GM18502 (cell line): ENCODE data around the gene APBB3.
"Not testable (repeated sequence)": the region's sequence is repeated elsewhere in the genome, so short reads cannot be mapped to it uniquely, and the experiment has no call there.

Experiments
- ATAC-seq: cut with Tn5 transposase; IDR thresholded peaks from one replicate; pipeline ENCODE4 v1.9.1; 2021; ENCODE audit warnings: mild to moderate bottlenecking; ENCODE audit not compliant: unreplicated experiment, poor library complexity

APBB3 gene

GRCh38 chr5:140564196-140565023 is at the start of gene APBB3, which contains the start of gene SLC35A4:
APBB3 (minus strand) TSS chr5:140564598; CDS start chr5:140564245, 353 bp downstream.
SLC35A4 (plus strand) TSS chr5:140564828; CDS start chr5:140567170, 2,342 bp downstream.
- peak; percentile 88 for ATAC-seq

- ATAC-seq = no peak
Observed at GRCh38 chr5:140611020-140611521, 46.7 kb upstream of the APBB3 start.

GRCh38 chr5:140609126-140609525 is 44.7 kb upstream of the APBB3 start:
- no peak for ATAC-seq

GRCh38 chr5:140608722-140609121 is 44.3 kb upstream of the APBB3 start:
- ATAC-seq = no peak

DNA sequence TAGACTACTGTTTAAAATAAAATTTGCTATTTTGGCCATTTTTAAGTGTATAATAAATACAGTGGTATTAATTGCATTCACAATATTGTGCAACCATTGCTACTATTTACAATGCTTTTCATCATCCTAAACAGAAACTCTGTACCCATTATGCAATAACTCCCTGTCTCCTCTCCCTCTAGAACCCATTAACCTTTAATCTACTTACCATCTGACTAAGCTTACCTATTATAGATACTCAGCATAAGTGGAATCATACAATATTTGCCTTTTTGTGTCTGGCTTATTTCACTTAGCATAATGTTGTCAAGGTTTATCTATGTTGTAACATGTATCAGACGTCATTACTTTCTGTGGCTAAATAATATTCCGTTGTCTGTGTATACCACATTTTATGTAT is 42.6 kb upstream of the APBB3 start:
- no peak for ATAC-seq

- ATAC-seq = no peak
Observed at GRCh38 chr5:140605879-140606278, 41.5 kb upstream of the APBB3 start.

GRCh38 chr5:140603734-140604133 is 39.3 kb upstream of the APBB3 start:
- ATAC-seq = no peak

DNA sequence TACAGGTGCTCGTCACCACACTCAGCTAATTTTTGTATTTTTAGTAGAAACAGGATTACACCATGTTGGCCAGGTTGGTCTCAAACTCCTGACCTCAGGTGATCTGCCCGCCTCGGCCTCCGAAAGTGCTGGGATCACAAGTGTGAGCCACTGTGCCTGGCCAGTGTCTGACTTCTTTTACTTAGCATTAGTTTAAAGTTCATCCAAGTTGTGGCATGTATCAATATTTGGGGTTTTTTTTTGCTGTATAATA is 39.0 kb upstream of the APBB3 start:
- not testable (repeated sequence) for ATAC-seq

- no peak for ATAC-seq
Observed at GRCh38 chr5:140602147-140602546, 37.7 kb upstream of the APBB3 start.

GRCh38 chr5:140600096-140600495 is 35.7 kb upstream of the APBB3 start:
- ATAC-seq = no peak

GRCh38 chr5:140598836-140599235 is 34.4 kb upstream of the APBB3 start:
- no peak for ATAC-seq

DNA sequence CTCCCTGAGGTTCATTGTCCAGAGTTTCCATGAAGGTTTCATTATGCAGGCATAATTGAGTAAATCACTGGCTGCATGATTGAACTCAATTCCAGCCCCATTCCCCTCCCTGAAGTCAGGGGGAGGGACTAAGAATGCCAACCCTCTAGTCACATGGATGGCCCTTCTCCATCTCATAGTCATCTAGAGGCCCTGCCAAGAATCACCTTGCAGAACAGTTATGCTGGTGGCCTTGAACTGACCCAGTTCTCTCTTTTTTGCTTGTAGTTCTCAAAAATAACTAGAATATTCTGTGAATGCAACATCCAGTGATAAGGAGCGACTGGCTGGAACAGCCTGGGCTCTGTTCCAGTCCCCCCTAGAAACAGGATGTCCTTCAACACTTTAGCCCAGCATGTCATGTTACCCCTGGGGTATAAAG is 31.9 kb upstream of the APBB3 start:
- no peak for ATAC-seq

- no peak for ATAC-seq
Observed at GRCh38 chr5:140595538-140596300, 31.3 kb upstream of the APBB3 start.

DNA sequence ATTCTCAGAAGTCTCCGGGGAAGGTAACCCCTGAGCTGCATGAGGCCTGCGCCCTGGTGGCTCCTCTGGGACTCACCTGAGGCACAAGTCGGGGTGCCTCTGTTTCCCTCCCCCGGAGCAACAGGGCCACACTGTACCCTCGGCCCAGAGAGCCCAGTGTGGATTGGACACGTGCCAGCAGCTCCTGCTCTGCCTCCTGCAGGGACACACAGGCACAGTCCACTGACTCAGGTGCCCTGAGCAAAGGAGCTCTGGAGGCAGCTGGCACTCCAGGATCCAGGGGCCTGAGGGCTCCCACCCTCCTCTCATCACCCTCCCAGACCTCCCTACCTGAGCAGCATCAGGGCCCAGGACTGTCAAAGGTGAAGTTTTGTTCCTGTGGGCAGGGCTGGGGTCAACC is 29.8 kb upstream of the APBB3 start:
- no peak for ATAC-seq

DNA sequence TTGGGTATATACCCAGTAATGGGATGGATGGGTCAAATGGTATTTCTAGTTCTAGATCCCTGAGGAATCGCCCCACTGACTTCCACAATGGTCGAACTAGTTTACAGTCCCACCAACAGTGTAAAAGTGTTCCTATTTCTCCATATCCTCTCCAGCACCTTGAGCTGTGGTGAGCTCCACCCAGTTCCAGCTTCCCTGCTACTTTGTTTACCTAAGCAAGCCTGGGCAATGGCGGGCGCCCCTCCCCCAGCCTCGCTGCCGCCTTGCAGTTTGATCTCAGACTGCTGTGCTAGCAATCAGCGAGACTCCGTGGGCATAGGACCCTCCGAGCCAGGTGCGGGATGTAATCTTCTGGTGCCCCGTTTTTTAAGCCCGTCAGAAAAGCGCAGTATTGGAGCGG is 28.7 kb upstream of the APBB3 start:
- not testable (repeated sequence) for ATAC-seq

DNA sequence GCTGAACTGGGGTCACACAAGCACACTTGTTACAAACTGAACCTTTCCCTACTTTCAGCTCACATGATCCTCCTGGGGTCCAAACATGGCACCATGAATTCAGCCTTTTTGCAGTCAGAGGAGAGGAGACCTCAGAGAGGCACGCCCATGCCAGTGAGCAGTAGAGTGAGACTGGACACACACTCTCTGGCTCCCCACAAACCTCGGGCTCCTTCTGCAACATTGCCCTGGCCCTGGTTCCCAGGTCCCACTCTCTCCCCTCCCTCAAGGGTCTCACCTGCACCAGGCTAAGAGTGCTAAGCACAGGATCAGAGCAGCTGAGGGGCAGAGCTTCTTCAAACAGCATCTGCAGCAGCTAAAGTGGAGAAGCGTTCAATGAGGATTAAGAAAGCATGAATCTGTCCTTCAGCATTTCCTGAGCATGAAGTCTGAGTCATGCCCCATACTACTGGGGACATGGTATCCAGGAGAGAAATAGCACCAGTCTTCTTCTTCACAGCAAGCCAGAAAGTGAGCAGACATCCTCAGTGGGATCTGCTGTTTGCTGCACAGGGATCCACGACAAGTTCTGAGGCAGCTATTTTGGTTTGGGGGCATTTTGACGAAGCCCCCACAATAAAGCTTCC is 27.5 kb upstream of the APBB3 start:
- ATAC-seq = no peak

- no peak for ATAC-seq
Observed at GRCh38 chr5:140590861-140591260, 26.5 kb upstream of the APBB3 start.

DNA sequence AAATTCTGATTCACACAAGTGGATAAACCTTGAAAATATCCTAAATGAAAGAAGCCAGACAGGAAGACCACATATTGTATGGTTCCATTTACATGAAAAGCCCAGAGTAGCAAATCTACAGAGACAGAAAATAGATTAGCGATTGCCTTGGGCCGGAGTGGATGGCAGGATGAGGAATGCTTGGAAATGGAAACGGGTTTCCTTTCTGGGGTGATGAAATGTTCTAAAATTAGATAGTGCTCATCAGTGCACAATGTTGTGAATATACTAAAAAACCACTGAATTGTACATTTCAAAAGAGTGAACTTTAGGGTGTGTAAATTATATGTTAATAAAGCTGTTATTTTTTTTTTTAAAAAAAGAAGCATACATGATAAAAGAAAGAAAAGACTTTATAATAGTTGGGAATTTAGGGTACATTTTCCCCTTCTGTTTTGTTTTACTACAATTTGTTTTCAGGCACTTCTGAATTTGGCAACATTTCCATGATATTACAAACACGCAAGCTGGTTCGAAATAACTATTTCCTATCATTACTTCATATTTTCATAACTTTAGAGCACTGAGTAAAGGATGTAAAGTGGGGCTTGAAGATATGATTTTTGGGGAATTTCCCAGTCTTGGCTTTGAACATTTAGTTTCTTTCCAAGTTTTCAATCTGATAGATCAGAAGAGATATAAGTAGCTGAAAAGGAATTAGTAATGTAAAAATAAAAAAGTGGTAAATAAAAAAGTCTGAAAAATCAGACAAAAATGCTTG is 24.1 kb upstream of the APBB3 start:
- ATAC-seq = no peak

DNA sequence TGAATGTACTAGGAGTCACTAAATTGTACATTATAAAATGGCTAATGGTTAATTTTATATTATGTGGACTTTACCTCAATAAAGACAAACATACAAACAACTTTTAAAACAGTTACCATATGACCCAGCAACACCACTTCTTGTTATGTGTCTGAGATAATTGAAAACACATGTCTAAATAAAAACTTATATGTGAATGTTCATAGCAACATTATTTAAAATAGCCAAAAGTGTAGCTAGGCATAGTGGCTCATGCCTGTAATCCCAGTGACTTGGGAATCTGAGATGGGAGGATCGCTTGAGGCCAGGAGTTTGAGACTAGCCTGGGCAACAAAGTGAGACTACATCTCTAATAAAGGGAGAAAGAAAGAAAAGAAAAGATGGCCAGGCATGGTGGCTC is 23.1 kb upstream of the APBB3 start:
- ATAC-seq = no peak

DNA sequence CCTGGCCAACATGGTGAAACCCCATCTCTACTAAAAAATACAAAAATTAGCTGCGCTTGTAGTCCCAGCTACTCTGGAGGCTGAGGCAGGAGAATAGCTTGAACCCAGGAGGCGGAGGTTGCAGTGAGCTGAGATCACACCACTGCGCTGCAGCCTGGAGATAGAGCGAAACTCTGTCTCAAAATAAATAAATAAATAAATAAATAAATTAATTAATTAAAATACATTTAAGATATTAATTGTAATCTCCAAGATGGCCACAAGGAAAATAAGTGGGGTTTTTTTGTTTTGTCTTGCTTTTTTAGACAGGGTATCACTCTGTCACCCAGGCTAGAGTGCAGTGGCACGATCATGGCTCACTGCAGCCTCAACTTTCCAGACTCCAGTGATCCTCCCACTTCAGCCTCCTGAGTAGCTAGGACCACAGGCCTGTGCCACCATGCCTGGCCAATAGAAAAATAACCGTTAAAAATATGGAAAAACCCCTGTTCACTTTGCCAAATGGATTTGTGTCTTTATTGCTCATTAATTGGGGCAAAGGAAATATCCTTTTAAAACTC is 14.9 kb upstream of the APBB3 start:
- not testable (repeated sequence) for ATAC-seq
